ENCODE results near the gene RAB19. TPM values are rescaled to one million over a fixed set of nuclear protein-coding genes. Genes with fewer than 3 reads are reported as not detected.

Gene RAB19
- total RNA-seq, 6 experiments from 2014 or later, result 0.27 to 1.0 TPM; not detected in 4

- no peak overlapping the region for H3K4me3 ChIP-seq
- no peak for TF ChIP-seq CTCF (IDR thresholded peaks at IDR 0.05)
- no peak for TF ChIP-seq POLR2A (IDR thresholded peaks at IDR 0.05)
- H3K27ac ChIP-seq, result no peak overlapping the region
- no peaks in the 10 kb centered on the region for H3K4me1 ChIP-seq
- no peaks in the 10 kb centered on the region for H3K36me3 ChIP-seq
- no peak for DNase-seq
- no peaks in the 10 kb centered on the region for H3K27me3 ChIP-seq
- no peak for ATAC-seq
- intact Hi-C loops (cut with DNase I), result no loop called here
- WGBS (ENCODE audit: insufficient coverage, low coverage, low lambda C conversion rate, missing lambda C conversion rate), result 95% methylated on average over 11 of the region's 11 CpGs
- H3K9me3 ChIP-seq, result no peaks in the 10 kb centered on the region
Measured at GRCh38 chr7:140446467-140446866, 42.6 kb downstream of the RAB19 start.

- Histone ChIP-seq H3K4me3 (no peak overlapping the region), H3K4me1 (no peaks in the 10 kb centered on the region), H3K36me3 (peaks cover 0 to 4% (median 0%) of the 10 kb centered on the region in 4 donors), H3K9me3 (no peaks in the 10 kb centered on the region), H3K27me3 (no peaks in the 10 kb centered on the region), H3K27ac (no peak overlapping the region)
- no peak for DNase-seq
- ATAC-seq, result no peak
- WGBS (ENCODE audit: insufficient coverage, low coverage, low lambda C conversion rate, missing lambda C conversion rate), result 87% methylated on average over 7 of the region's 7 CpGs
- intact Hi-C loops (cut with DNase I), result no loop called here
- TF ChIP-seq POLR2A (IDR thresholded peaks at IDR 0.05) (no peak), CTCF (IDR thresholded peaks at IDR 0.05) (no peak)
Measured at GRCh38 chr7:140447841-140448240, 44.0 kb downstream of the RAB19 start.

GRCh38 chr7:140448781-140449480 is 45.1 kb downstream of the RAB19 start:
- intact Hi-C loops (cut with DNase I), result no loop called here
- H3K36me3 ChIP-seq, result peaks cover 0 to 13% (median 1%) of the 10 kb centered on the region in 4 donors
- 70% methylated on average over 3 of the region's 4 CpGs for WGBS (ENCODE audit: insufficient coverage, low coverage, low lambda C conversion rate, missing lambda C conversion rate)
- TF ChIP-seq CTCF (IDR thresholded peaks at IDR 0.05) (no peak), POLR2A (IDR thresholded peaks at IDR 0.05) (no peak)
- no peaks in the 10 kb centered on the region for H3K9me3 ChIP-seq
- no peaks in the 10 kb centered on the region for H3K27me3 ChIP-seq
- no peak for DNase-seq
- no peaks in the 10 kb centered on the region for H3K4me1 ChIP-seq
- no peak for ATAC-seq
- no peak overlapping the region for H3K4me3 ChIP-seq
- no peak overlapping the region for H3K27ac ChIP-seq

GRCh38 chr7:140451716-140452115 is 47.9 kb downstream of the RAB19 start:
- TF ChIP-seq CTCF (IDR thresholded peaks at IDR 0.05) (no peak), POLR2A (IDR thresholded peaks at IDR 0.05) (no peak)
- no peak for ATAC-seq

More at GRCh38 chr7:140451716-140452115, 47.9 kb downstream of the RAB19 start:
- intact Hi-C loops (cut with DNase I), result no loop called here
- Histone ChIP-seq H3K27me3 (no peaks in the 10 kb centered on the region), H3K4me3 (no peak overlapping the region), H3K27ac (no peak overlapping the region), H3K36me3 (peaks cover 0 to 39% (median 19%) of the 10 kb centered on the region in 4 donors), H3K4me1 (peaks cover 0 to 3% (median 0%) of the 10 kb centered on the region in 4 donors), H3K9me3 (no peaks in the 10 kb centered on the region)
- 45% methylated on average over 1 of the region's 1 CpG for WGBS (ENCODE audit: insufficient coverage, low coverage, low lambda C conversion rate, missing lambda C conversion rate)
- no peak for DNase-seq
